ENCODE data around the gene IMPDH2. TPM values are rescaled to one million over a fixed set of nuclear protein-coding genes. Genes with fewer than 3 reads are reported as not detected.

The IMPDH2 gene
- total RNA-seq, 2 experiments from 2014 or later, result 295 to 360 TPM

DNA sequence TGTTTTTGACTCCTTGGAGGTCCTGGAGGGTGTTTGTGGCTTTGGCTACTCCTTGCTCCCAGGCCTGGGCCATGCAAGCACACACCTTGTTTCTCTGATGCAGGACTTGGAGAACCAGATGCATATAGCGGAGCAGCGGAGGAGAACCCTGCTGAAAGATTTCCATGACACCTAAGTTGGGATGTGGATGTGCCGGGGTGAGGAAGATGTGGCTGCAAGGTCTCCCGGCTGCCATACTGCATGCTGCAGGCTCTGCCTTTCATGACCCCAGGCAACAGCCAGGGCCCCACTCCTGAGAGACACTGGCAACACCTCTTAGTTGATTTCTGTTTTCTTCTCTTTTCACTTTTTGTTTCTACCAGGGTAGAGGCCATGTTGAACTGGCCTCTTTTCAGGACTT is 46.1 kb downstream of the IMPDH2 start:
- no peak overlapping the region for H3K4me2 ChIP-seq (ENCODE audit: low read length)
- no TSS peak for BruUV-seq (replicated peaks)
- no peaks in the 10 kb centered on the region for H3K9me2 ChIP-seq (ENCODE audit: insufficient read depth, low read length)
- no peak for DNase-seq (ENCODE audit: low spot score)
- no peaks in the 10 kb centered on the region for H3K4me1 ChIP-seq (ENCODE audit: insufficient read depth, low read length, poor library complexity, severe bottlenecking)
- no peak overlapping the region for H3K4me3 ChIP-seq (ENCODE audit: low read depth, low read length, poor library complexity, severe bottlenecking)
- H3K79me2 ChIP-seq (ENCODE audit: insufficient read depth, low read depth, low read length), result no peaks in the 10 kb centered on the region
- no peak for TF ChIP-seq EZH2phosphoT487 (IDR thresholded peaks at IDR 0.05; ENCODE audit: borderline replicate concordance, low read depth, low read length)
- TF ChIP-seq, protein P1, sequence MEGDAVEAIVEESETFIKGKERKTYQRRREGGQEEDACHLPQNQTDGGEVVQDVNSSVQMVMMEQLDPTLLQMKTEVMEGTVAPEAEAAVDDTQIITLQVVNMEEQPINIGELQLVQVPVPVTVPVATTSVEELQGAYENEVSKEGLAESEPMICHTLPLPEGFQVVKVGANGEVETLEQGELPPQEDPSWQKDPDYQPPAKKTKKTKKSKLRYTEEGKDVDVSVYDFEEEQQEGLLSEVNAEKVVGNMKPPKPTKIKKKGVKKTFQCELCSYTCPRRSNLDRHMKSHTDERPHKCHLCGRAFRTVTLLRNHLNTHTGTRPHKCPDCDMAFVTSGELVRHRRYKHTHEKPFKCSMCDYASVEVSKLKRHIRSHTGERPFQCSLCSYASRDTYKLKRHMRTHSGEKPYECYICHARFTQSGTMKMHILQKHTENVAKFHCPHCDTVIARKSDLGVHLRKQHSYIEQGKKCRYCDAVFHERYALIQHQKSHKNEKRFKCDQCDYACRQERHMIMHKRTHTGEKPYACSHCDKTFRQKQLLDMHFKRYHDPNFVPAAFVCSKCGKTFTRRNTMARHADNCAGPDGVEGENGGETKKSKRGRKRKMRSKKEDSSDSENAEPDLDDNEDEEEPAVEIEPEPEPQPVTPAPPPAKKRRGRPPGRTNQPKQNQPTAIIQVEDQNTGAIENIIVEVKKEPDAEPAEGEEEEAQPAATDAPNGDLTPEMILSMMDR (conservative IDR thresholded peaks at IDR 0.05; ENCODE audit: low read length), result no peak
- intact Hi-C loops (cut with micrococcal nuclease; ENCODE audit: unreplicated experiment), result no loop called here
- no peaks in the 10 kb centered on the region for H4K20me1 ChIP-seq (ENCODE audit: insufficient read depth, low read length)
- H3K9me3 ChIP-seq (ENCODE audit: low read length), result no peaks in the 10 kb centered on the region
- H2AFZ ChIP-seq (ENCODE audit: low read length), result no peak overlapping the region
- peaks cover 75% of the 10 kb centered on the region for H3K36me3 ChIP-seq (ENCODE audit: insufficient read depth, low read length)
- POLR2A ChIA-PET, result no interaction called here
- no peak overlapping the region for H3K27ac ChIP-seq (ENCODE audit: low read depth, low read length, poor library complexity, severe bottlenecking)
- CTCF ChIA-PET (ENCODE audit: unreplicated experiment), result no interaction called here

DNA sequence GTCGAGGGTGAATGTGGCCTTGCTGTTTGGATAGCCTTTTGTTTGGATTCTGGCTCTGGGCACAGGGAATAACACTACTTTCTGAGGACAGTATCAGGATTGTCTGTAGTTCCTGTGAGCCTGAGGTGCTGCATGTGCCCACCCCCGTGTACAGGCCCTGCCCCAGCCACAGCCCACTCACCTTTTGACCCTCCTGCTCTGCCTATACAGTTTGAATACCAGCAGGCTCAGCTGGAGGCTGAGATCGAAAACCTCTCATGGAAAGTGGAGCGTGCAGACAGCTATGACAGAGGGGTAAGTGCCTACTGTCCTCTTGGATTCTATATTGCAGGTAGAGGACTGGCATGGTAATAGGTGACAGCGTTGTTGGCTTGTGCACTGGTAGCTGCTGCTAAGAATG is 46.5 kb downstream of the IMPDH2 start:
- Histone ChIP-seq H2AFZ (ENCODE audit: low read length) (no peak overlapping the region), H3K27ac (ENCODE audit: low read depth, low read length, poor library complexity, severe bottlenecking) (no peak overlapping the region), H3K4me2 (ENCODE audit: low read length) (no peak overlapping the region), H4K20me1 (ENCODE audit: insufficient read depth, low read length) (no peaks in the 10 kb centered on the region), H3K4me3 (ENCODE audit: low read depth, low read length, poor library complexity, severe bottlenecking) (no peak overlapping the region), H3K9me3 (ENCODE audit: low read length) (no peaks in the 10 kb centered on the region), H3K4me1 (ENCODE audit: insufficient read depth, low read length, poor library complexity, severe bottlenecking) (no peaks in the 10 kb centered on the region), H3K79me2 (ENCODE audit: insufficient read depth, low read depth, low read length) (no peaks in the 10 kb centered on the region), H3K9me2 (ENCODE audit: insufficient read depth, low read length) (no peaks in the 10 kb centered on the region), H3K36me3 (ENCODE audit: insufficient read depth, low read length) (peaks cover 79% of the 10 kb centered on the region)
- intact Hi-C loops (cut with micrococcal nuclease; ENCODE audit: unreplicated experiment), result no loop called here
- BruUV-seq (replicated peaks), result no TSS peak
- ChIA-PET POLR2A (interaction anchor here (1.1 kb wide), 1 partner anchor 10 kb away, joined by 4 read pairs; no protein-coding TSS in a partner anchor), CTCF (ENCODE audit: unreplicated experiment) (no interaction called here)
- DNase-seq (ENCODE audit: low spot score), result no peak
- TF ChIP-seq, protein P1 (conservative IDR thresholded peaks at IDR 0.05; ENCODE audit: low read length), result no peak

DNA sequence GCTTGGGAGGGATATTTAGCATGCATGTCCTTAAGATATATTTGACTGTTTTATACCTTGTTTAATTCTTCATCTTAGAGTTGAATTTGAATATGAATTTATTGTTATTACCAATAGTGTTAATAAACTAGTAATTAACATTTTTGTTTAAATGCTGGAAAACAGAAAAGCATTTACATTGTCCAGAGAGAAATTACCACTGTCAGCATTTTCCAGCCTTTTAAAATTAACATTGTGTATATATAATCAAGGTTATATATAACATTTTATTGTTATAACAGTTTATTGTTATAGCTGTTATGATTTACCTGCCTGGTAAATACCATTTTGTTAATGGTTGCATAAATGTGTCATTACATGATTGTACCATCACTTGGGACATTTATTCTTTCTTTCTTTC is 47.2 kb downstream of the IMPDH2 start:
- TF ChIP-seq EZH2phosphoT487 (IDR thresholded peaks at IDR 0.05; ENCODE audit: borderline replicate concordance, low read depth, low read length), result no peak
- TF ChIP-seq, protein P1 (conservative IDR thresholded peaks at IDR 0.05; ENCODE audit: low read length), result no peak
- CTCF ChIA-PET (ENCODE audit: unreplicated experiment), result no interaction called here
- BruUV-seq (replicated peaks), result no TSS peak

More for the DNA sequence above, 47.2 kb downstream of the IMPDH2 start:
- DNase-seq (ENCODE audit: low spot score), result no peak
- no peak overlapping the region for H3K4me3 ChIP-seq (ENCODE audit: low read depth, low read length, poor library complexity, severe bottlenecking)
- H3K36me3 ChIP-seq (ENCODE audit: insufficient read depth, low read length), result peaks cover 86% of the 10 kb centered on the region
- POLR2A ChIA-PET, result interaction anchor here (0.6 to 1.1 kb wide), 3 partner anchors 10 to 462 kb away, joined by 3 to 4 read pairs (median 3); no protein-coding TSS in a partner anchor
- H3K4me2 ChIP-seq (ENCODE audit: low read length), result no peak overlapping the region
- no peaks in the 10 kb centered on the region for H3K9me2 ChIP-seq (ENCODE audit: insufficient read depth, low read length)
- no peak overlapping the region for H3K27ac ChIP-seq (ENCODE audit: low read depth, low read length, poor library complexity, severe bottlenecking)
- H3K79me2 ChIP-seq (ENCODE audit: insufficient read depth, low read depth, low read length), result no peaks in the 10 kb centered on the region
- H3K4me1 ChIP-seq (ENCODE audit: insufficient read depth, low read length, poor library complexity, severe bottlenecking), result no peaks in the 10 kb centered on the region
- intact Hi-C loops (cut with micrococcal nuclease; ENCODE audit: unreplicated experiment), result no loop called here
- H4K20me1 ChIP-seq (ENCODE audit: insufficient read depth, low read length), result no peaks in the 10 kb centered on the region
- no peaks in the 10 kb centered on the region for H3K9me3 ChIP-seq (ENCODE audit: low read length)
- H2AFZ ChIP-seq (ENCODE audit: low read length), result no peak overlapping the region
